Measurements from ENCODE around the gene MIOX. TPM values are rescaled to one million over a fixed set of nuclear protein-coding genes. Genes with fewer than 3 reads are reported as not detected.

Gene MIOX
- total and polyA plus RNA-seq, 2 donors (not counting 3 experiments of a cell fraction or from before 2014, with no cell fraction given), result not detected

DNA sequence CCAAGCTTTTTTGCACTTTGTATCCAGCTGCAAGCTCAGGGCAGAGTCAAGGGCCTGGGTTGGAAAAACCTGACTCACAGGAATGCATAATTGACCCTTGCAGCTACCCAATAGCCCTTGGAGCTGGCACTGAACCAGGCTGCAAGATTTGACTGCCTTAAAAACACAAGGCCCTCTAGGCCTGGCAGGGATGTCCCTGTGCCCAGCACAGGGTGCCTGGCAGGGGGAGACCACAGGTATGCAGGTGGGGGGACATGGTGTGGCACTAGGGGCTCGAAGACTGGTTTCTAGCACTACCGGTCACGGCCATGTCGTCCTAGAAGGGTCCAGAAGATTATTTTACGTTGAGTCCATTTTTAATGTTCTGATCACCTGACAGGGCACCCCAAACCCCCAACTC, 42.0 kb upstream of the MIOX start:
- dilution Hi-C loops (cut with MboI; ENCODE audit: extremely low pct_ligation_motif_present, low sequenced_read_pairs) (no loop called here), intact Hi-C loops (cut with micrococcal nuclease) (no loop called here)
- H3K4me1 ChIP-seq (ENCODE audit: control insufficient read depth, extremely low read depth, insufficient read depth, low read length), result peaks cover 6% of the 10 kb centered on the region
- no peaks in the 10 kb centered on the region for H3K9me3 ChIP-seq (replicated peaks; ENCODE audit: control insufficient read depth, insufficient read depth, low read length)
- H3K27me3 ChIP-seq (ENCODE audit: control insufficient read depth in 2 of 2, insufficient read depth in 2 of 2, low read length in 2 of 2), result no peaks in the 10 kb centered on the region
- no peaks in the 10 kb centered on the region for H3K9me1 ChIP-seq (replicated peaks; ENCODE audit: control insufficient read depth, extremely low read depth, insufficient read depth, low read length)
- BruUV-seq (replicated peaks), result TSS peak; percentile 9
- peak; percentile 62 for DNase-seq (ENCODE audit: low read depth, low spot score)
- ChIA-PET CTCF (interaction anchor here (0.6 to 1.6 kb wide), 3 partner anchors 53 to 176 kb away, joined by 3 to 9 read pairs (median 3); partner anchors contain the start of gene SCO2), POLR2A (interaction anchor here (0.6 kb wide), 1 partner anchor 150 kb away, joined by 3 read pairs; no protein-coding TSS in a partner anchor)
- peak; percentile 31 for FAIRE-seq
- TF ChIP-seq MYC (IDR thresholded peaks at IDR 0.05; ENCODE audit: low read depth, low read length) (no peak), POLR2AphosphoS5 (IDR thresholded peaks at IDR 0.05; ENCODE audit: insufficient read depth, low read depth, low read length) (no peak), POLR2A (IDR thresholded peaks at IDR 0.05; ENCODE audit: low read depth, low read length) (no peak), FOS (IDR thresholded peaks at IDR 0.05; ENCODE audit: borderline replicate concordance, insufficient read depth, low read length) (no peak), JUN (IDR thresholded peaks at IDR 0.05; ENCODE audit: borderline replicate concordance, insufficient read depth, insufficient read length, low read depth) (no peak), GATA2 (IDR thresholded peaks at IDR 0.05; ENCODE audit: insufficient read depth, insufficient read length, low read depth, low read length) (no peak), EZH2 (IDR thresholded peaks at IDR 0.05; ENCODE audit: borderline replicate concordance, low read depth, low read length, severe bottlenecking) (no peak)
- TF ChIP-seq, protein P1, sequence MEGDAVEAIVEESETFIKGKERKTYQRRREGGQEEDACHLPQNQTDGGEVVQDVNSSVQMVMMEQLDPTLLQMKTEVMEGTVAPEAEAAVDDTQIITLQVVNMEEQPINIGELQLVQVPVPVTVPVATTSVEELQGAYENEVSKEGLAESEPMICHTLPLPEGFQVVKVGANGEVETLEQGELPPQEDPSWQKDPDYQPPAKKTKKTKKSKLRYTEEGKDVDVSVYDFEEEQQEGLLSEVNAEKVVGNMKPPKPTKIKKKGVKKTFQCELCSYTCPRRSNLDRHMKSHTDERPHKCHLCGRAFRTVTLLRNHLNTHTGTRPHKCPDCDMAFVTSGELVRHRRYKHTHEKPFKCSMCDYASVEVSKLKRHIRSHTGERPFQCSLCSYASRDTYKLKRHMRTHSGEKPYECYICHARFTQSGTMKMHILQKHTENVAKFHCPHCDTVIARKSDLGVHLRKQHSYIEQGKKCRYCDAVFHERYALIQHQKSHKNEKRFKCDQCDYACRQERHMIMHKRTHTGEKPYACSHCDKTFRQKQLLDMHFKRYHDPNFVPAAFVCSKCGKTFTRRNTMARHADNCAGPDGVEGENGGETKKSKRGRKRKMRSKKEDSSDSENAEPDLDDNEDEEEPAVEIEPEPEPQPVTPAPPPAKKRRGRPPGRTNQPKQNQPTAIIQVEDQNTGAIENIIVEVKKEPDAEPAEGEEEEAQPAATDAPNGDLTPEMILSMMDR (IDR thresholded peaks at IDR 0.05; ENCODE audit: extremely low read depth in 1 of 2, insufficient read depth in 1 of 2, low read depth in 1 of 2, low read length in 2 of 2), result no peak
- TF ChIP-seq, protein P2, sequence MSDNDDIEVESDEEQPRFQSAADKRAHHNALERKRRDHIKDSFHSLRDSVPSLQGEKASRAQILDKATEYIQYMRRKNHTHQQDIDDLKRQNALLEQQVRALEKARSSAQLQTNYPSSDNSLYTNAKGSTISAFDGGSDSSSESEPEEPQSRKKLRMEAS (IDR thresholded peaks at IDR 0.05; ENCODE audit: insufficient read depth, insufficient read length), result no peak
- no peak overlapping the region for H3K9ac ChIP-seq (replicated peaks; ENCODE audit: extremely low read depth, insufficient read depth, low read length)
- H3K4me3 ChIP-seq (replicated peaks in 1 of 3; ENCODE audit: insufficient read depth in 1 of 3, low read depth in 1 of 3, low read length in 3 of 3), result no peak overlapping the region
- no peak overlapping the region for H2AFZ ChIP-seq (ENCODE audit: low read depth, low read length)
- no peak overlapping the region for H3K4me2 ChIP-seq (ENCODE audit: insufficient read depth, low read length)
- H3K36me3 ChIP-seq (ENCODE audit: control insufficient read depth in 2 of 2, extremely low read depth in 1 of 2, insufficient read depth in 2 of 2, low read length in 2 of 2), result peaks cover 3 to 45% of the 10 kb centered on the region in 2 experiments
- H3K27ac ChIP-seq (ENCODE audit: insufficient read depth, low read depth, low read length), result no peak overlapping the region
- H3K79me2 ChIP-seq (ENCODE audit: control insufficient read depth, insufficient read depth, low read length), result no peaks in the 10 kb centered on the region
- no peaks in the 10 kb centered on the region for H4K20me1 ChIP-seq (replicated peaks; ENCODE audit: control insufficient read depth, extremely low read depth, insufficient read depth, low read length)
